ENCODE measurements around the gene CACNA1E. TPM values are rescaled to one million over a fixed set of nuclear protein-coding genes. Genes with fewer than 3 reads are reported as not detected.

The CACNA1E gene
- total RNA-seq, 1 experiment from 2014 or later: 0.05 TPM

- BruUV-seq (replicated peaks): no TSS peak
- Mint-ChIP-seq H3K27ac (ENCODE audit: low read depth, unreplicated experiment) (no peak overlapping the region), H3K36me3 (ENCODE audit: insufficient read depth, unreplicated experiment) (no peaks in the 10 kb centered on the region), H3K9me3 (ENCODE audit: unreplicated experiment) (no peaks in the 10 kb centered on the region), H3K27me3 (ENCODE audit: insufficient read depth, unreplicated experiment) (no peaks in the 10 kb centered on the region), H3K4me1 (ENCODE audit: insufficient read depth, unreplicated experiment) (peaks cover 12% of the 10 kb centered on the region), H3K4me3 (ENCODE audit: unreplicated experiment) (no peak overlapping the region)
- intact Hi-C loops (cut with micrococcal nuclease): no loop called here
- peak; percentile 47 for DNase-seq (ENCODE audit: unreplicated experiment)
- POLR2A ChIA-PET: no interaction called here
- TF ChIP-seq CTCF (IDR thresholded peaks at IDR 0.05; ENCODE audit: unreplicated experiment): no peak
- CTCF ChIA-PET: no interaction called here
Measured at GRCh38 chr1:181746224-181746623, 262.9 kb downstream of the CACNA1E start.

GRCh38 chr1:181748013-181748412 is 264.7 kb downstream of the CACNA1E start:
- Mint-ChIP-seq H3K27ac (ENCODE audit: low read depth, unreplicated experiment) (no peak overlapping the region), H3K4me1 (ENCODE audit: insufficient read depth, unreplicated experiment) (peaks cover 12% of the 10 kb centered on the region)

GRCh38 chr1:181754103-181754502 is 270.8 kb downstream of the CACNA1E start:
- no TSS peak for BruUV-seq (replicated peaks)
- CTCF ChIA-PET: interaction anchor here (0.7 to 1.0 kb wide), 2 partner anchors 183 to 275 kb away, joined by 3 to 4 read pairs; no protein-coding TSS in a partner anchor
- Mint-ChIP-seq H3K9me3 (ENCODE audit: unreplicated experiment) (no peaks in the 10 kb centered on the region), H3K36me3 (ENCODE audit: insufficient read depth, unreplicated experiment) (no peaks in the 10 kb centered on the region), H3K27me3 (ENCODE audit: insufficient read depth, unreplicated experiment) (peaks cover 11% of the 10 kb centered on the region), H3K4me1 (ENCODE audit: insufficient read depth, unreplicated experiment) (no peaks in the 10 kb centered on the region), H3K27ac (ENCODE audit: low read depth, unreplicated experiment) (no peak overlapping the region), H3K4me3 (ENCODE audit: unreplicated experiment) (no peak overlapping the region)
- no peak for DNase-seq (ENCODE audit: unreplicated experiment)
- POLR2A ChIA-PET: no interaction called here
- TF ChIP-seq CTCF (IDR thresholded peaks at IDR 0.05; ENCODE audit: unreplicated experiment): no peak
- intact Hi-C loops (cut with micrococcal nuclease): no loop called here

More at GRCh38 chr1:181748013-181748412, 264.7 kb downstream of the CACNA1E start:
- ChIA-PET POLR2A (interaction anchor here (0.7 to 1.0 kb wide), 2 partner anchors 15 to 19 kb away, joined by 3 to 4 read pairs; no protein-coding TSS in a partner anchor), CTCF (interaction anchor here (0.8 kb wide), 2 partner anchors 8 to 10 kb away, joined by 3 read pairs; no protein-coding TSS in a partner anchor)
- no peaks in the 10 kb centered on the region for H3K36me3 Mint-ChIP-seq (ENCODE audit: insufficient read depth, unreplicated experiment)
- no peak overlapping the region for H3K4me3 Mint-ChIP-seq (ENCODE audit: unreplicated experiment)
- intact Hi-C loops (cut with micrococcal nuclease): no loop called here
- H3K27me3 Mint-ChIP-seq (ENCODE audit: insufficient read depth, unreplicated experiment): no peaks in the 10 kb centered on the region
- TF ChIP-seq CTCF (IDR thresholded peaks at IDR 0.05; ENCODE audit: unreplicated experiment): no peak
- DNase-seq (ENCODE audit: unreplicated experiment): no peak
- BruUV-seq (replicated peaks): no TSS peak
- no peaks in the 10 kb centered on the region for H3K9me3 Mint-ChIP-seq (ENCODE audit: unreplicated experiment)

- POLR2A ChIA-PET: no interaction called here
- H3K36me3 Mint-ChIP-seq (ENCODE audit: insufficient read depth, unreplicated experiment): no peaks in the 10 kb centered on the region
- H3K9me3 Mint-ChIP-seq (ENCODE audit: unreplicated experiment): no peaks in the 10 kb centered on the region
- CTCF ChIA-PET: interaction anchor here (0.6 kb wide), 1 partner anchor 20 kb away, joined by 3 read pairs; no protein-coding TSS in a partner anchor
- no peak for DNase-seq (ENCODE audit: unreplicated experiment)
- no peak for TF ChIP-seq CTCF (IDR thresholded peaks at IDR 0.05; ENCODE audit: unreplicated experiment)
- no peaks in the 10 kb centered on the region for H3K4me1 Mint-ChIP-seq (ENCODE audit: insufficient read depth, unreplicated experiment)
- BruUV-seq (replicated peaks): no TSS peak
- no peak overlapping the region for H3K4me3 Mint-ChIP-seq (ENCODE audit: unreplicated experiment)
- intact Hi-C loops (cut with micrococcal nuclease): no loop called here
- H3K27ac Mint-ChIP-seq (ENCODE audit: low read depth, unreplicated experiment): no peak overlapping the region
- H3K27me3 Mint-ChIP-seq (ENCODE audit: insufficient read depth, unreplicated experiment): peaks cover 12% of the 10 kb centered on the region
Measured at GRCh38 chr1:181759481-181759880, 276.2 kb downstream of the CACNA1E start.

All from MCF 10A (cell line).